GM15510 (cell line): ENCODE measurements around the gene AZU1.

Experiments used
- POLR2A ChIP-seq: IDR thresholded peaks from 3 replicates; pipeline ENCODE4 v1.6.1; 2011; ENCODE audit warnings: borderline replicate concordance; ENCODE audit not compliant: insufficient read length; ENCODE audit errors: extremely low read depth

Gene AZU1

GRCh38 chr19:792306-792885 lies 35.2 kb upstream of the AZU1 start:
- TF ChIP-seq POLR2A: no peak

DNA sequence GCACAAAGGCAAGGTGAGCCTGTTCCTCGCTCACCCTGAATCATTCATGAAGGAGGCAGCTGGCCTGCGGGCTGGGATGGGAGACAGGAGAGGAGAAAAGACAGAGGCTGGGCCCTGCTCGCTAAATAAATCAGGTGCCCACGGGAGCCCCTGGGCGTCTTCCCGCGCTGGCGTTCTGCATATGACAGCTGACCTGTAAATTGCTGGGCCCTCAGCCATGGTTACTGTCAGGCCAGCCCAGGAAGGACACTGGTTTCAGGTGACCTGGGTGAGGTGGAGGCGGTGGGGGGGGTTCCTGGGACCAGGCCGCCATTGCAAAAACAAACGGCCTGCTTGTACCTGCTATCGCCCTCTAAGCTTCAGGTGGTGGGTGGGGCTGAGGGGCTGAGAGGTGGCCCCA lies 33.8 kb upstream of the AZU1 start:
- no peak for TF ChIP-seq POLR2A

GRCh38 chr19:795073-795611 lies 32.5 kb upstream of the AZU1 start:
- TF ChIP-seq POLR2A: no peak

DNA sequence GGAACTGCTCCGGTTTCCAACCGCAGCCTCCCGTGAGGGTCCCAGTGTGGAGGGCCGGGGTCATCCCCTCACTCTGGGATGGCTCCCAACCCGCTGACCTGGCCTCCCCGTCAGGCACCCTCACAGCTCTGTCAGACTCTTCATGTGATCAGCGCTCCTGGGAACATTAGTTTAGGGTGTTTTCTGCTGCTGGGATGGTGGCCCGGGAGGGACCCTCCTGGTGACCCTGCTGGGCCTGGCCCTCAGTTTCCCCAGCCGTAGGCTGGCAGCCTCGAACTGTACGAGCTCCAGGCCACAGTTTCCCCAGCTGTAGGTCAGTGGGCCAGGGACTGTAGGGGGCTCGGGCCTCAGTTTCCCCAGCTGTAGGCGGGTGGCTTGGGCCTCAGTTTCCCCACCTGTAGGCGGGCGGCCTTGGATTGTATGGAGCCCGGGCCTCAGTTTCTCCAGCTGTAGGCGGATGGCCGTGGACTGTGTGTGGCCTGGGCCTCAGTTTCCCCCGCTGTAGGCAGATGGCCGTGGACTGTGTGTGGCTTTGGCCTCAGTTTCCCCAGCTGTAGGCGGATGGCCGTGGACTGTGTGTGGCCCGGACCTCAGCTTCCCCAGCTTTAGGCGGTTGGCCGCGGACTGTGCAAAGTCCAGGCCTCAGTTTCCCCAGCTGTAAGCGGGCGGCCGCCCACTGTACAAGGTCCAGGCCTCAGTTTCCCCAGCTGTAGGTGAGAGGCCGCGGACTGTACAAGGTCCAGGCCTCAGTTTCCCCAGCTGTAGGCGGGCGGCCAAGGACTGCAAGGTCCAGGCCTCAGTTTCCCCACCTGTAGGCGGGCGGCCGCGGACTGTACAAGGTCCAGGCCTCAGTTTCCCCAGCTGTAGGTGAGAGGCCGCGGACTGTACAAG lies 31.7 kb upstream of the AZU1 start:
- no peak for TF ChIP-seq POLR2A

DNA sequence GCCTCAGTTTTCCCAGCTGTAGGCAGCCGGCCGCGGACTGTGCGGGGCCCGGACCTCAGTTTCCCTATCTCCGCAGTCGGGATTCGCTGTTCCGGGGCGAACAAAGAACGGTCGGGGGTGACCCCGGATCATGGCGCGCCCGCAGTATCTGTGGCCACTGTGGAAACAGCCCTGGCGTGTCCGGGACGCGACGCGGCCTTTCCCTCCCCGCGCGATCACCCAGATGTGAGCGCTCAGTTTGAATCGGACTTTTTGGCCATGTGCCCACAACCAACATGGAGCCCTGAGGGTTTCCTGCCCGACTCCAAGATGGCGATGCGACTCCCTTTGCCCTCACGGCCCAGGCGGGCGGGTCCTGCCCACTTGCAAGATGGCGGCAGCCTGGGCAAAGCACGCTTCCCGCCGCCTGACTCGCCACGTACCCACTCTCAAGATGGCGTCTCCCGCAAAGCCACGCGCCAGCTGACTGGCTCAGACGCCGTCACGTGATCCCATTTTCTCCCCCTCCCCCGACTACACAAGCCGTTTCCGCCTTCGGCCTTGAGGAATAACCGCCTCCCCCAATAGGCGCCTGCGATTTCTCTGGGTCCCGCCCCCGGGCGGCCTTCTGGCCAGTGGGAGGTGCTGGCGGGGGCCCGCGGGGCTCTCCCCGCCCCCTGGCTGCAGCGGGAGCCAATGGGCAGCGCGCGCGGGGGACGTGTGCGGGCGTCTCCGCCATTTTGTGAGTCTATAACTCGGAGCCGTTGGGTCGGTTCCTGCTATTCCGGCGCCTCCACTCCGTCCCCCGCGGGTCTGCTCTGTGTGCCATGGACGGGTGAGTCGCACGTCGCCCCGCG lies 30.7 kb upstream of the AZU1 start, which contains the start of gene PTBP1:
TSS of gene PTBP1 (plus strand) at position 761 of the 836 bp plus-strand sequence. CDS start at position 807, 46 bp downstream.
- peak; percentile 94 for TF ChIP-seq POLR2A

GRCh38 chr19:797528-798414 lies 29.9 kb upstream of the AZU1 start:
- peak; percentile 52 for TF ChIP-seq POLR2A

- no peak for TF ChIP-seq POLR2A
Measured at GRCh38 chr19:798415-799075, 29.1 kb upstream of the AZU1 start.

GRCh38 chr19:799076-799881 lies 28.4 kb upstream of the AZU1 start:
- TF ChIP-seq POLR2A: no peak

DNA sequence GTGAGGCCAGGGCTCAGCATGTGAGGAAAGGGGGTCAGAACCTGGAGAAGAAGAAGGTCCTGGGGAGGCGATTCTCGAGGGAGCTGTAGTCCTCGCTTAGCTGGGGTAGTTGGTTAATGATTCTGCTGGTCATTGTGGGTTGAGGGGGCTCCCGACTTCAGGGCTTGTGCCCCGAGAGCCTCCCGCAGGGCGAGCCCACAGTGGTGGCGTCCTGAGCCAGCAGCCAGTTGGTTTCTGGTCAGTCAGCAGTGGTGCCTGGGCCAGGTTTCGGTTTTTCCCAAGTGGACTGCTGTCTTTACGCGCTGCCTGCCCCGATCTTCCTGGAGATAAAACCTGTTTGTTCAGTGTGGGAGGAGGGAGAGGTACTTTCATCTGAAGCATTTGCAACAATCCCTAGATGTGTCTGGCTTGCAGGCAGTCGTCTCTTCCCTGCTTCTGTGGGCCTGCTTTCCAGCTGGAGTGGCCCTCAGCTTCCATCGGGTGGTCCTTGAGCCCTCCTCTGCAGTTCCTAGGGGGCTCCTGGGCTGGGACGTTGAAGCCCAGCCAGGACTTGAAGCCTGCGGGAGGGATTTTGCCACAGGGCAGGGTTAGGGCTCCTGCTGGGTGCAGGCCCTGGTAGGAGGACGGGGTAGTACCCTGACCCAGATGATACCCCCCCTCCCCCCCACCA lies 27.1 kb upstream of the AZU1 start:
- no peak for TF ChIP-seq POLR2A

DNA sequence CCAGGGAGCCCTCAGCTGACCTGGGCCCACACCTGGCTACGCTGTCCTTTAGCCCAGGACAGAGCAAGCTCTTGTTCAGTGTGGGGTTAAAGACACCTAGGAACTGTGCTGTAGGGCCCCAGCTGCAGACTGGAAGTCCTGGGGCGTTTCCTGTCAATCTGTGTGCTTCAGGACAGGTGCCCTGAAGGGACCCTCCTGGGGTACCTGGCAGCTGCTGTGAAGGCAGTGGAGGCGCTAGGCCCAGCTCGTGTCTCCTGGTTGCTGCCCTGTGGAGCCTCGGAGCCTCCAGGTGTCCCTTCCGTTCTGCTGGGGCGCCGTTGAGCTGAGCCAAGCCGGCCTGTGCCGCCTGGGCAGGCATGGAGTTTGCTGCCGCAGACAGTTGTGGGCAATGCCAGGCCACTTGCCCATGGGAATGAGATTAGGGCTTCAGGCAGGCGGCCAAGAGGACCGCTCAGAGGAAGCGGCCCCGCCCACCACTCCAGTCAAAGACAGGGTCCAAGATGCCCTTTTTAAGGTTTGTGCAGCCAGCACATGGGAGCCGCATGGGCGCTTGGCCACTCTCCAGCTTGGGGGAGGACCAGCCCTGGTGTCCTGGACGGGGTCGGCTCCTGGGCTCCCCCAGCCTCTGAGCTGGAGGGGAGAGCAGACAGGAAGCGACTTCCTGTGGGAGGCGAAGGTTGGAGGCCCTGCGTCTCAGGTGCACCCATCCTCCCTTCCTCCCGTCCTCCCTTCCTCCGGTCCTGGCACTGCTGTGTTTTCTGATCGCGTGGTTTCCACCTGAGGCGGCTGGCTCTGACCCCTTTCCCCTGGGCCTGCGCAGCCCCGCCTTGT lies 26.4 kb upstream of the AZU1 start:
- peak; percentile 14 for TF ChIP-seq POLR2A

- TF ChIP-seq POLR2A: no peak
Measured at GRCh38 chr19:801861-802497, 25.7 kb upstream of the AZU1 start.
